MG63 (cell line): Measurements from ENCODE around the gene HIGD1A. TPM values are rescaled to one million over a fixed set of nuclear protein-coding genes. Genes with fewer than 3 reads are reported as not detected.

Source experiments
- DNase-seq: peaks from one replicate; pipeline ENCODE4 v3.0.0-alpha.2; 2020
- H3K27me3 ChIP-seq: fragments of 250-450 bp; sonication (Bioruptor Pico); 2 replicates; pipeline ENCODE4 v1.5.1; 2020; ENCODE audit warnings: mild to moderate bottlenecking, moderate library complexity
- H3K36me3 ChIP-seq: fragments of 250-450 bp; sonication (Bioruptor Pico); 2 replicates; pipeline ENCODE4 v1.5.1; 2020; ENCODE audit warnings: mild to moderate bottlenecking, moderate library complexity
- H3K4me3 ChIP-seq: fragments of 250-450 bp; sonication (Bioruptor Pico); 2 replicates; pipeline ENCODE4 v1.5.1; 2020; ENCODE audit warnings: mild to moderate bottlenecking, moderate library complexity
- H3K9me3 ChIP-seq: fragments of 250-450 bp; sonication (Bioruptor Pico); 2 replicates; pipeline ENCODE4 v1.5.1; 2020; ENCODE audit warnings: mild to moderate bottlenecking, moderate library complexity
- total RNA-seq: library from RNA; depleted of rRNA; stranded (reverse); fragments of >200 nt; shearing (Covaris generic); gene quantifications from 2 replicates; pipeline ENCODE4 v1.2.3, GENCODE V29; 2014; ENCODE audit warnings: low replicate concordance

Gene HIGD1A
- total RNA-seq, 1 experiment from 2014 or later: 93.8 TPM

DNA sequence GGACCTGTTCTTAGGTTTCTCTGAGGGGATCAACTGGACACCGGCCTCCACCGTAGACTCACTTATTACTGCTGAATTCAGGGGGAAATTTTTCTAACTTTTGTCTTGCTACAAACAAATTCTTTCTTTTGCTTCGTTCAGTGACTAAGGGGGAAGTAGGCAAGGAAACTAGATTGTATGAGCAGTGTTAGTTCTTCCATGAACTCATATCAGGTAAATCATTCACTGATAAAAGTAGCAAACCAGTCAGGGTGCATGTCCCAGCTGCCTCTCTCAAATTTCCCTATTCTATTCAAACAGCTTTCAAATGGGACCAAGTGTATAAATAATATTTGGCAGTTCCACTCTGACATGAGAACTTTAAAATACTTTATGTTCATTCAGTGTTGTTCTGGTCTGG, 23.9 kb downstream of the HIGD1A start:
- no peaks in the 10 kb centered on the region; the same call in 1 of the 2 replicates for H3K36me3 ChIP-seq
- no peaks in the 10 kb centered on the region for H3K27me3 ChIP-seq
- H3K4me3 ChIP-seq: no peak overlapping the region
- DNase-seq: no peak
- no peaks in the 10 kb centered on the region for H3K9me3 ChIP-seq

DNA sequence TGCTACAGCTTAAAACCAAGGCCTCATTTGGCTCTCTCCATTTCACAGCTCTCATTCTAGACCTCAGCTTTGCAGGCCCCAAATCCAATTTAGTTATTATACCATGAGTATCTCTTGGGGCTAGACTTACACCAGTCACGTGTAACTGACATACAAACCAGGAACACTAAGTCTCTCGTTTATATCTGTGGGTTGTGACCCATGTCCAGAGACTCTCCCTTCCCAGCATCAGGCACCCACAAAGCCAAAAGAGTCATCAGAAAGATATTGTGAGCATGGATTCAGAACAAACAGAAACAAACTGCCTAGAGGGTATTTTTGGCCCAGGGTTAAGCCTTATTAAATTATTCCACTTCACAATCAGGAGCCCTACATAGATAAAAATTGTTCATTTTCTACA, 25.6 kb downstream of the HIGD1A start:
- DNase-seq: peak; percentile 61
- no peaks in the 10 kb centered on the region for H3K9me3 ChIP-seq
- H3K4me3 ChIP-seq: no peak overlapping the region
- no peaks in the 10 kb centered on the region; the same call in 1 of the 2 replicates for H3K36me3 ChIP-seq
- no peaks in the 10 kb centered on the region for H3K27me3 ChIP-seq

DNA sequence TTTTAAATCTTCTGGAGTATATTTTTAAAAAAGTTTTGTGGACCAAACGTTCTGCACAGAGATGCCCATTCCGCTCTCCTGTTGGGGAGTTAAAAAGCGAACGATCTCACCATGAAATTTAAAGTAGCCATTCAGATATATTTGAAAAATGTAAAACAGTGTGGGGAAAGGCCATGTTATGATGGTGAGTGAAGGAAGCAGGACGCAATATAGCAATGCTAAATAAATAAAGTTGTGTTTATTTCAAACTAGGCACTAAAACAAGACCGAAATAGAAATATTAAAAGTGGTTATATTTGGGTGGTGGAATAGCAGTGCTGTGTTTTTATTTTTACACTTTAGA, 30.9 kb downstream of the HIGD1A start:
- no peak for DNase-seq

GRCh38 chr3:42772670-42773408, 31.5 kb downstream of the HIGD1A start, which contains the start of gene CCDC13:
CCDC13 (minus strand) TSS chr3:42773253; CDS start chr3:42758345, 14,908 bp downstream.
- Histone ChIP-seq H3K27me3 (no peaks in the 10 kb centered on the region), H3K9me3 (no peaks in the 10 kb centered on the region), H3K36me3 (no peaks in the 10 kb centered on the region), H3K4me3 (peak within 1 kb of the TSS; percentile 36)
- peak; percentile 72 for DNase-seq

More for the DNA sequence above, 30.9 kb downstream of the HIGD1A start:
- H3K4me3 ChIP-seq: peak overlapping the region; percentile 36
- H3K36me3 ChIP-seq: no peaks in the 10 kb centered on the region
- H3K9me3 ChIP-seq: no peaks in the 10 kb centered on the region
- no peaks in the 10 kb centered on the region for H3K27me3 ChIP-seq

DNA sequence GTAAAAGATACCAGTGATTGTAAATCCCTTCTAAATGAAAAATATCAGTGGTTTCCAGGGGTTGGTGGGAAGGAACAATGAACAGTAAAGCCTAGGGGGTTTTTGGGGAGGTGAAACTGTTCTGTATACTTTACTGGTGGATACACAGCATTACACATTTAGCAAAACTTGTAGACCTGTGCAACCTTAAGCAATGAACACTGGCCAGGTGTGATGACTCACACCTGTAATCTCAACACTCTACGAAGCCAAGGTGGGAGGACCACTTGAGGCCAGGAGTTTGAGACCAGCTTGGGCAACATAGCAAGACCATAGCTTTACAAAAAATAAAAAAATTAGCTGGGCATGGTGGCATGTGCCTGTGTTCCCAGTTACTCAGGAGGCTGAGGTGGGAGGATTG, 33.0 kb downstream of the HIGD1A start:
- DNase-seq: no peak
- H3K36me3 ChIP-seq: no peaks in the 10 kb centered on the region
- H3K27me3 ChIP-seq: no peaks in the 10 kb centered on the region
- H3K9me3 ChIP-seq: no peaks in the 10 kb centered on the region
- H3K4me3 ChIP-seq: no peak overlapping the region

DNA sequence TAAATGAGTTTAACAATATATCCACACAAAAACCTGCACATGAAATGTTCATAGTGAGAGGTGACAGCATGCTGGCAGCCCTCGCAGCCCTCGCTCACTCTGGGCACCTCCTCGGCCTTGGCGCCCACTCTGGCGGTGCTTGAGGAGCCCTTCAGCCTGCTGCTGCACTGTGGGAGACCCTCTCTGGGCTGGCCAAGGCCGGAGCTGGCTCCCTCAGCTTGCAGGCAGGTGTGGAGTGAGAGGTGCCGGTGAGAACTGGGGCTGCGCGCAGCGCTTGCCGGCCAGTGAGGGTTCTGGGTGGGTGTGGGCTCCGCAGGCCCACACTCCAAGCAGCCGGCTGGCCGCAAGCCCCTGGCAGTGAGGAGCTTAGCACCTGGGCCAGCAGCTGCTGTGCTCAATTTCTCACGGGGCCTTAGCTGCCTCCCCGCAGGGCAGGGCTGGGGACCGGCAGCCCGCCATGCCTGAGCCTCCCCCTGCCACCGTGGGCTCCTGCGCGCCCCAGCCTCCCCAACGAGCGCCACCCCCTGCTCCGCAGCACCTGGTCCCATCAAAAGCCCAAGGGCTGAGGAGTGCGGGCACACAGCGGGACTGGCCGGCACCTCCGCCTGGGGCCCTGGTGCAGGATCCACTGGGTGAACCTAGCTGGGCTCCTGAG, 34.7 kb downstream of the HIGD1A start:
- DNase-seq: no peak
- Histone ChIP-seq H3K36me3 (no peaks in the 10 kb centered on the region), H3K27me3 (no peaks in the 10 kb centered on the region), H3K4me3 (no peak overlapping the region), H3K9me3 (no peaks in the 10 kb centered on the region)

GRCh38 chr3:42764561-42765295, 39.6 kb downstream of the HIGD1A start:
- no peak overlapping the region for H3K4me3 ChIP-seq
- no peaks in the 10 kb centered on the region for H3K36me3 ChIP-seq
- no peaks in the 10 kb centered on the region for H3K27me3 ChIP-seq
- H3K9me3 ChIP-seq: no peaks in the 10 kb centered on the region
- no peak for DNase-seq

- H3K36me3 ChIP-seq: no peaks in the 10 kb centered on the region
- no peak overlapping the region for H3K4me3 ChIP-seq
- H3K9me3 ChIP-seq: no peaks in the 10 kb centered on the region
- no peaks in the 10 kb centered on the region for H3K27me3 ChIP-seq
- DNase-seq: no peak
These were observed 40.2 kb downstream of the HIGD1A start for GRCh38 chr3:42764115-42764514.

GRCh38 chr3:42763021-42763420, 41.3 kb downstream of the HIGD1A start:
- Histone ChIP-seq H3K36me3 (no peaks in the 10 kb centered on the region), H3K4me3 (no peak overlapping the region), H3K9me3 (no peaks in the 10 kb centered on the region), H3K27me3 (no peaks in the 10 kb centered on the region)
- DNase-seq: no peak

GRCh38 chr3:42762046-42762724, 42.1 kb downstream of the HIGD1A start:
- no peaks in the 10 kb centered on the region for H3K36me3 ChIP-seq
- no peak for DNase-seq

GRCh38 chr3:42758126-42758525, 46.2 kb downstream of the HIGD1A start:
- Histone ChIP-seq H3K27me3 (no peaks in the 10 kb centered on the region), H3K4me3 (no peak overlapping the region), H3K36me3 (no peaks in the 10 kb centered on the region), H3K9me3 (no peaks in the 10 kb centered on the region)
- no peak for DNase-seq

More at GRCh38 chr3:42762046-42762724, 42.1 kb downstream of the HIGD1A start:
- Histone ChIP-seq H3K27me3 (no peaks in the 10 kb centered on the region), H3K4me3 (no peak overlapping the region), H3K9me3 (no peaks in the 10 kb centered on the region)

DNA sequence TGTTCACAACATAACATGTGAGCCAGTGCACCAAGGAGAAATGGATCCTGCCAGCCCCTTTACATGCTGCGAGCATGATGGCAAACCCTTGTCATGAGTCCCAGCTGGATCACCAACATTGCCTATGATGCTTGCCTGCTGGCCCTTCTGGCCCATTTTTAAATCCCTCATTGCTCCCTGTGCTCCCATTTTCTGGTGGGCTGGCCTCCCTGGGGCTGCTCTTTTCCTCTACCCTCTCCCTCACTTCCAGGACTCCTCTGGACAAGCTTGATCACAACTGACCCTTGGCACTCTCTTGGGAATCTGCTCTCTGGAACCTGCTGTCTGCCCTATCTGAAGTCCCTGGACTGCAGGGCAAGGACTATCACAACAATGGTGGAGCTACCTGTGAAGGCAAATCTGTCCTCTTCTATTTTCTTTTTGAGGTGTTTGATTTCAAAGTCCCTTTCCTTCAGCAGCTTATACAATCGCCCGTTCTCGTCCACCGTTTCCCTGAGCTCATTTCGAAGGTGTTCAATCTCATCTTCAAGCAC, 47.5 kb downstream of the HIGD1A start:
- Histone ChIP-seq H3K36me3 (no peaks in the 10 kb centered on the region), H3K9me3 (no peaks in the 10 kb centered on the region), H3K27me3 (no peaks in the 10 kb centered on the region), H3K4me3 (no peak overlapping the region)
- no peak for DNase-seq

DNA sequence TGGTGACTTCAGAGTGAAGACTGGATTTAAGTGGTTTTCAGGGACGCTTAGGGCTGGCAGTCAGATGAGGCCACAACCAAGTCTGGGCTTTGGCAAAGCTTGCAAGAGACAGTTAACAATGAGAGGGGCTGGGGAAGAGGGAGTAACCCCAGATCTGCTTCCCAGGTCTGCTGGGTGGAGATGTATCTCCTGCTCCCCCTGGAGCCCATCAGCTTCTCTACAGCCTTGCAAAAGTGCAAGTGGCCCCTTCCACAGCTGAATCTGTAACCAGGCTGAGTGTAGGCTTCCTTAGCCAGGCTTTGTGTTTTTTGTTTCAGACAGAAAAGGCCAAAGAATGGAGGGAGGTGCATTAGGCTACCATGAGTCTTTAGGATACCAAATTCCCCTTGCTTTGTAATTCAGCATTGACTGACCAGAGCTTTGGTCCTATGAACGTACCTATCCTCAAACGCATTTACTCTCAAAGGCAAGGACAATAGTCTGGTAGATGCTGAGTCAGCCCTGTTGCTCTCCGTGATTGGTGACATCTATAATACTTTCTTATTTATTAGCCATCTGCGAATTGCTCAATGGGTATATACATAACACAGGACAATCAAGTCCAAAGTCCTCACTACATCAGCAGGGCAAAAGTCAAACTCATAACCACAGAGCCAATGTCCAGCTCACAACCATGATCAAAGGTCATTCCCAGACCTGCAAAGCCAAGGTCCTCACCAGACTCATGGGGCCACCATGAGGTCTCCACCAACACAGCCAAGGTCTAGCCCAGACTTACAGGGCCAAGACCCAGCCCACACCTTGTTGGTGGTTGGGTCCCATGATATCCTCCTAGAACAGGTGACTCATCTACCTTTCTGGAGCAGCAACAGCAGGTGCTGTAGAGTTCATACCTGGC, 48.4 kb downstream of the HIGD1A start:
- H3K9me3 ChIP-seq: no peaks in the 10 kb centered on the region
- no peak for DNase-seq
- no peaks in the 10 kb centered on the region for H3K27me3 ChIP-seq

DNA sequence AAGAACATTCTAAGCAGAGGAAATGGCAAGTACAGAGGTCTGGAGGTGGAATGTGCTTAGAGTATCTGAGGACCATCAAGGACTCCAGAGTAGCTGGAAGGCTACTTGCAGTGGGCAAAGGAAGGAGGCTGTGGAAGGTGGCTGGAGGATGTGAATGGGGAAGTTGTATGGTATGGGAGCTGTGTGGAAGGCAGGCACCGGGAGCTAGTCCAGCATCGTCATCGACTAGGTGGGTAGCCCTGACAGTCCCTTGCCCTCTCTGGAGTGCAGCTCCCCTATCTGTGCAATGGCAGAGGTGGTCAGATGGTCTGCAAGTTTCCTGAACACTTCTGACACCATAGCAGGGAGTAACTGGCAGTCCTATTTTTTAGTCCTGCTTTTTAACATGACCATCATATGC, 50.5 kb downstream of the HIGD1A start:
- Histone ChIP-seq H3K4me3 (no peak overlapping the region), H3K9me3 (no peaks in the 10 kb centered on the region), H3K36me3 (no peaks in the 10 kb centered on the region), H3K27me3 (no peaks in the 10 kb centered on the region)
- no peak for DNase-seq

More for the DNA sequence above, 48.4 kb downstream of the HIGD1A start:
- H3K4me3 ChIP-seq: no peak overlapping the region
- no peaks in the 10 kb centered on the region for H3K36me3 ChIP-seq

DNA sequence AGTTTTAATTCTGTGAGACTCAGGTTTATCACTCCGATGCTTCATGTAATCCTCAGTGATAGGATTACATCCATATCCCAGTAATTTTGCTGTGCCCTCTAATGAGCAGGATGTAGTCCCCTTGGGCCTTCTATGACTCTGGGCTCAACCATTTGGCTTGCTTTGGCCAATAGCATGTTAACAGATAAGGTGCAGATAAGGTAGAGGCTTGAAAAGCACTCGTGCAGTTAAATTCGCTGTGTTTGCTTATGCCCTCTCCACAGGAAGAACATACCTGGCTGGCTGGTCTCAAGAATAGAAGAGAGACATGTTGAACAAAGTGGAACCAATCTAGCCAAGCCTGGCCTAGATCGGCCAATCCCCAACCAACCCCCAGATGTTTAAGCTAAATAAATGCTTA, 51.3 kb downstream of the HIGD1A start:
- no peaks in the 10 kb centered on the region for H3K36me3 ChIP-seq
- no peak overlapping the region for H3K4me3 ChIP-seq
- H3K9me3 ChIP-seq: no peaks in the 10 kb centered on the region
- DNase-seq: no peak
- H3K27me3 ChIP-seq: no peaks in the 10 kb centered on the region

DNA sequence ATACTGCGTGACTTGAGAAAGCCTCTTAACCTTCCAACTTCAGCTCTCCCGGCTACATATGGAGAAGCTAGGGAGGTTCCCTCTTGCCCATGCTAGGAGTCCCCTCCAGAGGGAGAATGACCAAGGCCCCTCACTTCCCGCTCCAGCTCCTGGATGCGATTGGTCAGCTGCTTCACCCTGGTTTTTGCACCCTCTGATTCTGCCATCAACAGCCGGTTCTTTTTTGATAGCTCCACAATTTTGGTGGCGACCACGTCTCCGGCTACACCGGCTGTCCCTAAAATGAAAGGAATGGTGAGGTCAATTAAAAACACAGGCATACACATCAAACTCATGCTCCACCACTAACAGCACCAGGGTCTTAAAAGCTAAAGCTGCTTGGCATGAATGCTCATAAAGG, 51.8 kb downstream of the HIGD1A start:
- Histone ChIP-seq H3K36me3 (no peaks in the 10 kb centered on the region), H3K27me3 (no peaks in the 10 kb centered on the region), H3K9me3 (no peaks in the 10 kb centered on the region), H3K4me3 (no peak overlapping the region)
- no peak for DNase-seq
